HPDE6-E6E7 (cell line): ENCODE results near the gene TAS2R41.
"Not testable (repeated sequence)": the region's sequence is repeated elsewhere in the genome, so short reads cannot be mapped to it uniquely, and the experiment has no call there.

Experiments used
- DNase-seq: peaks from one replicate; pipeline ENCODE4 v3.0.0; 2011; ENCODE audit warnings: missing footprints; ENCODE audit errors: extremely low spot score

TAS2R41 gene

GRCh38 chr7:143456992-143457793 lies 20.5 kb upstream of the TAS2R41 start:
- no peak for DNase-seq

GRCh38 chr7:143458263-143458662 lies 19.4 kb upstream of the TAS2R41 start:
- DNase-seq, result peak; percentile 21

- DNase-seq, result no peak
Observed at GRCh38 chr7:143458681-143459080, 19.0 kb upstream of the TAS2R41 start.

- DNase-seq, result no peak
Observed at GRCh38 chr7:143459359-143459758, 18.3 kb upstream of the TAS2R41 start.

GRCh38 chr7:143460271-143460979 lies 17.2 kb upstream of the TAS2R41 start:
- DNase-seq, result no peak

- DNase-seq, result no peak
Observed at GRCh38 chr7:143462045-143462444, 15.6 kb upstream of the TAS2R41 start.

GRCh38 chr7:143463556-143463955 lies 14.1 kb upstream of the TAS2R41 start:
- DNase-seq, result no peak

GRCh38 chr7:143463957-143464356 lies 13.7 kb upstream of the TAS2R41 start:
- DNase-seq, result no peak

- DNase-seq, result peak; percentile 27
Observed at GRCh38 chr7:143467724-143468123, 9.9 kb upstream of the TAS2R41 start.

- not testable (repeated sequence) for DNase-seq
Observed at GRCh38 chr7:143472071-143472689, 5.5 kb upstream of the TAS2R41 start.

GRCh38 chr7:143479055-143479766 lies 1.5 kb downstream of the TAS2R41 start:
- DNase-seq, result no peak

GRCh38 chr7:143480501-143480900 lies 2.8 kb downstream of the TAS2R41 start:
- DNase-seq, result no peak

- DNase-seq, result no peak
Observed at GRCh38 chr7:143484119-143484518, 6.4 kb downstream of the TAS2R41 start.

GRCh38 chr7:143485094-143485493 lies 7.4 kb downstream of the TAS2R41 start:
- DNase-seq, result no peak

- DNase-seq, result no peak
Observed at GRCh38 chr7:143485500-143485899, 7.8 kb downstream of the TAS2R41 start.

- not testable (repeated sequence) for DNase-seq
Observed at GRCh38 chr7:143486266-143486665, 8.6 kb downstream of the TAS2R41 start.

- DNase-seq, result no peak
Observed at GRCh38 chr7:143487061-143487460, 9.4 kb downstream of the TAS2R41 start.

GRCh38 chr7:143487566-143487965 lies 9.9 kb downstream of the TAS2R41 start:
- DNase-seq, result no peak

- DNase-seq, result no peak
Observed at GRCh38 chr7:143490717-143491306, 13.1 kb downstream of the TAS2R41 start.

GRCh38 chr7:143492043-143492471 lies 14.4 kb downstream of the TAS2R41 start:
- DNase-seq, result peak; percentile 43
